ENCODE results near the gene KRT13. TPM values are rescaled to one million over a fixed set of nuclear protein-coding genes. Genes with fewer than 3 reads are reported as not detected.
A peak's percentile ranks its signal among the peaks of the same experiment; 100 is the strongest.

KRT13 gene
- total and polyA plus RNA-seq, 2 experiments from 2014 or later, result 8.1 to 24.8 TPM

- no peaks in the 10 kb centered on the region for H3K27me3 ChIP-seq
- H3K36me3 ChIP-seq (replicated peaks; ENCODE audit: insufficient read depth, low read depth), result no peaks in the 10 kb centered on the region
- H3K79me2 ChIP-seq, result no peaks in the 10 kb centered on the region
- no peak overlapping the region for H3K4me3 ChIP-seq
- no peaks in the 10 kb centered on the region for H4K20me1 ChIP-seq (ENCODE audit: insufficient read depth, poor library complexity, severe bottlenecking)
- H3K27ac ChIP-seq, result peak overlapping the region; percentile 84
- TF ChIP-seq EZH2phosphoT487 (IDR thresholded peaks at IDR 0.05; ENCODE audit: low read depth, severe bottlenecking, unreplicated experiment) (no peak), EZH2 (IDR thresholded peaks at IDR 0.05; ENCODE audit: borderline replicate concordance) (no peak), CTCF (IDR thresholded peaks at IDR 0.05; ENCODE audit: poor library complexity) (no peak)
- 80% methylated on average over 9 of the region's 9 CpGs for WGBS (ENCODE audit: low lambda C conversion rate, missing lambda C conversion rate)
- no peaks in the 10 kb centered on the region for H3K9me2 ChIP-seq (replicated peaks; ENCODE audit: insufficient read depth)
- no peak overlapping the region for H2AFZ ChIP-seq
- no peaks in the 10 kb centered on the region for H3K9me3 ChIP-seq (ENCODE audit: low read depth)
- H3K4me2 ChIP-seq, result no peak overlapping the region
- no peak for DNase-seq (ENCODE audit: low spot score)
- peaks cover 39% of the 10 kb centered on the region for H3K4me1 ChIP-seq (ENCODE audit: insufficient read depth)
Observed at GRCh38 chr17:41537990-41538389, 32.6 kb upstream of the KRT13 start.

GRCh38 chr17:41537614-41537954, 32.2 kb upstream of the KRT13 start:
- Histone ChIP-seq H3K9me3 (ENCODE audit: low read depth) (no peaks in the 10 kb centered on the region), H3K4me1 (ENCODE audit: insufficient read depth) (peaks cover 39% of the 10 kb centered on the region), H3K4me3 (no peak overlapping the region), H2AFZ (no peak overlapping the region), H3K36me3 (replicated peaks; ENCODE audit: insufficient read depth, low read depth) (no peaks in the 10 kb centered on the region), H3K27me3 (no peaks in the 10 kb centered on the region), H3K4me2 (no peak overlapping the region), H4K20me1 (ENCODE audit: insufficient read depth, poor library complexity, severe bottlenecking) (no peaks in the 10 kb centered on the region), H3K9me2 (replicated peaks; ENCODE audit: insufficient read depth) (no peaks in the 10 kb centered on the region), H3K79me2 (no peaks in the 10 kb centered on the region), H3K27ac (no peak overlapping the region)
- DNase-seq (ENCODE audit: low spot score), result no peak
- TF ChIP-seq EZH2phosphoT487 (IDR thresholded peaks at IDR 0.05; ENCODE audit: low read depth, severe bottlenecking, unreplicated experiment) (no peak), EZH2 (IDR thresholded peaks at IDR 0.05; ENCODE audit: borderline replicate concordance) (no peak), CTCF (IDR thresholded peaks at IDR 0.05; ENCODE audit: poor library complexity) (no peak)
- 77% methylated on average over 7 of the region's 7 CpGs for WGBS (ENCODE audit: low lambda C conversion rate, missing lambda C conversion rate)

GRCh38 chr17:41536741-41537613, 31.6 kb upstream of the KRT13 start:
- Histone ChIP-seq H3K9me3 (ENCODE audit: low read depth) (no peaks in the 10 kb centered on the region), H4K20me1 (ENCODE audit: insufficient read depth, poor library complexity, severe bottlenecking) (no peaks in the 10 kb centered on the region), H3K36me3 (replicated peaks; ENCODE audit: insufficient read depth, low read depth) (no peaks in the 10 kb centered on the region), H3K4me2 (no peak overlapping the region), H3K4me3 (no peak overlapping the region), H3K27me3 (no peaks in the 10 kb centered on the region), H3K9me2 (replicated peaks; ENCODE audit: insufficient read depth) (no peaks in the 10 kb centered on the region), H3K79me2 (no peaks in the 10 kb centered on the region), H3K27ac (no peak overlapping the region), H3K4me1 (ENCODE audit: insufficient read depth) (peaks cover 39% of the 10 kb centered on the region), H2AFZ (no peak overlapping the region)
- 90% methylated on average over 7 of the region's 7 CpGs for WGBS (ENCODE audit: low lambda C conversion rate, missing lambda C conversion rate)
- DNase-seq (ENCODE audit: low spot score), result no peak
- TF ChIP-seq EZH2 (IDR thresholded peaks at IDR 0.05; ENCODE audit: borderline replicate concordance), result no peak
- no peak for TF ChIP-seq EZH2phosphoT487 (IDR thresholded peaks at IDR 0.05; ENCODE audit: low read depth, severe bottlenecking, unreplicated experiment)
- TF ChIP-seq CTCF (IDR thresholded peaks at IDR 0.05; ENCODE audit: poor library complexity), result no peak

Data from hepatocyte (in vitro differentiated cells).